CD4-positive, alpha-beta T cell treated with Interferon gamma for 1 hour (primary cell): ENCODE measurements around the gene RALGPS1.

Experiments
- DNase-seq: peaks from one replicate; pipeline ENCODE4 v3.0.0-alpha.2; 2020

The RALGPS1 gene

GRCh38 chr9:127022913-127023660 lies 108.5 kb downstream of the RALGPS1 start:
- no peak for DNase-seq

GRCh38 chr9:127025042-127025441 lies 110.5 kb downstream of the RALGPS1 start:
- DNase-seq: no peak

GRCh38 chr9:127027694-127028093 lies 113.1 kb downstream of the RALGPS1 start:
- DNase-seq: no peak

- DNase-seq: no peak
These were observed 115.0 kb downstream of the RALGPS1 start for GRCh38 chr9:127029548-127029947.

GRCh38 chr9:127030814-127031740 lies 116.5 kb downstream of the RALGPS1 start:
- no peak for DNase-seq

GRCh38 chr9:127032256-127032655 lies 117.7 kb downstream of the RALGPS1 start:
- DNase-seq: no peak

- no peak for DNase-seq
These were observed 118.5 kb downstream of the RALGPS1 start for GRCh38 chr9:127033061-127033460.

GRCh38 chr9:127033789-127034188 lies 119.2 kb downstream of the RALGPS1 start:
- DNase-seq: no peak

- DNase-seq: no peak
These were observed 120.1 kb downstream of the RALGPS1 start for GRCh38 chr9:127034691-127035090.

- DNase-seq: no peak
These were observed 120.8 kb downstream of the RALGPS1 start for GRCh38 chr9:127035423-127035822.

GRCh38 chr9:127035948-127036347 lies 121.4 kb downstream of the RALGPS1 start:
- DNase-seq: no peak

- no peak for DNase-seq
These were observed 121.9 kb downstream of the RALGPS1 start for GRCh38 chr9:127036437-127036836.

GRCh38 chr9:127038531-127038930 lies 123.9 kb downstream of the RALGPS1 start:
- no peak for DNase-seq

- no peak for DNase-seq
These were observed 124.9 kb downstream of the RALGPS1 start for GRCh38 chr9:127039492-127039891.

GRCh38 chr9:127045148-127045547 lies 130.6 kb downstream of the RALGPS1 start:
- DNase-seq: no peak

GRCh38 chr9:127047971-127048370 lies 133.4 kb downstream of the RALGPS1 start:
- no peak for DNase-seq

- DNase-seq: peak; percentile 18
These were observed 134.5 kb downstream of the RALGPS1 start for GRCh38 chr9:127049044-127049443.

- no peak for DNase-seq
These were observed 135.0 kb downstream of the RALGPS1 start for GRCh38 chr9:127049581-127049980.

- no peak for DNase-seq
These were observed 135.6 kb downstream of the RALGPS1 start for GRCh38 chr9:127050152-127050551.

- DNase-seq: no peak
These were observed 136.0 kb downstream of the RALGPS1 start for GRCh38 chr9:127050591-127051001.

GRCh38 chr9:127051881-127052595 lies 137.5 kb downstream of the RALGPS1 start:
- DNase-seq: no peak

GRCh38 chr9:127053057-127053821 lies 138.7 kb downstream of the RALGPS1 start:
- no peak for DNase-seq
